Liver (tissue), 9 donors: ENCODE data around the gene EFCAB12. TPM values are rescaled to one million over a fixed set of nuclear protein-coding genes. Genes with fewer than 3 reads are reported as not detected.

Experiments
- DNase-seq: peaks from one replicate; pipeline ENCODE4 v3.0.0-alpha.2; 2017; ENCODE audit warnings: low spot score
- H3K27ac ChIP-seq, 2 donors: one replicate each; pipeline ENCODE4 v1.7.0; 2013; ENCODE audit warnings: inconsistent platforms in 2 of 2, low read length in 2 of 2, control low read depth in 1 of 2, low read depth in 1 of 2, mild to moderate bottlenecking in 1 of 2
- H3K27me3 ChIP-seq, 4 donors: one replicate each; pipeline versions ENCODE4 v1.6.1 to v1.7.0; 2013; ENCODE audit warnings: low read length in 3 of 4, inconsistent platforms in 1 of 4, mild to moderate bottlenecking in 1 of 4, moderate library complexity in 1 of 4; ENCODE audit not compliant: control insufficient read depth in 4 of 4, insufficient read depth in 4 of 4
- H3K36me3 ChIP-seq, 4 donors: one replicate each; pipeline versions ENCODE4 v1.6.1 to v1.7.0; 2013; ENCODE audit warnings: low read length in 3 of 4, mild to moderate bottlenecking in 3 of 4, low read depth in 1 of 4, moderate library complexity in 1 of 4; ENCODE audit not compliant: control insufficient read depth in 4 of 4, insufficient read depth in 3 of 4
- H3K4me1 ChIP-seq, 4 donors: one replicate each; pipeline versions ENCODE4 v1.6.1 to v1.7.0; 2013; ENCODE audit warnings: low read length in 3 of 4, mild to moderate bottlenecking in 3 of 4, moderate library complexity in 1 of 4; ENCODE audit not compliant: control insufficient read depth in 4 of 4, insufficient read depth in 4 of 4
- H3K4me3 ChIP-seq, 3 donors: one replicate each; pipeline versions ENCODE4 v1.6.1 to v1.7.0; 2013; ENCODE audit warnings: low read length in 3 of 3, control low read depth in 1 of 3, low read depth in 1 of 3, mild to moderate bottlenecking in 1 of 3
- H3K9ac ChIP-seq, 2 donors: one replicate each; pipeline ENCODE4 v1.7.0; 2013; ENCODE audit warnings: low read length in 2 of 2, mild to moderate bottlenecking in 2 of 2, moderate library complexity in 2 of 2, control low read depth in 1 of 2, low read depth in 1 of 2
- H3K9me3 ChIP-seq, 4 donors: one replicate each; pipeline versions ENCODE4 v1.6.1 to v1.7.0; 2013; ENCODE audit warnings: low read length in 3 of 4; ENCODE audit not compliant: control insufficient read depth in 4 of 4
- EGR1 ChIP-seq, 2 donors: IDR thresholded peaks; 2 replicates each; pipeline ENCODE4 v1.6.1; 2016 to 2018; ENCODE audit warnings: antibody characterized with exemption in 2 of 2, low read depth in 2 of 2
- FOXA1 ChIP-seq: IDR thresholded peaks from 2 replicates; pipeline ENCODE4 v1.6.1; 2016; ENCODE audit warnings: antibody characterized with exemption
- FOXA2 ChIP-seq: IDR thresholded peaks from 2 replicates; pipeline ENCODE4 v1.6.1; 2016; ENCODE audit warnings: antibody characterized with exemption
- GABPA ChIP-seq, 2 donors: IDR thresholded peaks in 1 of 2; conservative IDR thresholded peaks in 1 of 2; 2 replicates each; pipeline ENCODE4 v1.6.1; 2016; ENCODE audit warnings: antibody characterized with exemption in 2 of 2, mild to moderate bottlenecking in 1 of 2, moderate library complexity in 1 of 2
- HNF4A ChIP-seq, 2 donors: conservative IDR thresholded peaks; 2 replicates each; pipeline ENCODE4 v1.6.1; 2016; ENCODE audit warnings: antibody characterized with exemption in 2 of 2, mild to moderate bottlenecking in 2 of 2
- HNF4G ChIP-seq: IDR thresholded peaks from 2 replicates; pipeline ENCODE4 v1.6.1; 2016; ENCODE audit warnings: antibody characterized with exemption
- JUND ChIP-seq, 2 donors: IDR thresholded peaks; 2 replicates each; pipeline ENCODE4 v1.6.1; 2016; ENCODE audit warnings: antibody characterized with exemption in 2 of 2
- NR2F2 ChIP-seq: IDR thresholded peaks from 2 replicates; pipeline ENCODE4 v1.6.1; 2016; ENCODE audit warnings: antibody characterized with exemption
- RAD21 ChIP-seq, 2 donors: IDR thresholded peaks; 2 replicates each; pipeline ENCODE4 v1.6.1; 2016; ENCODE audit warnings: antibody characterized with exemption in 2 of 2, mild to moderate bottlenecking in 2 of 2
- RXRA ChIP-seq, 2 donors: IDR thresholded peaks; 2 replicates each; pipeline ENCODE4 v1.6.1; 2017 to 2018; ENCODE audit warnings: antibody characterized with exemption in 2 of 2, mild to moderate bottlenecking in 1 of 2
- SP1 ChIP-seq: IDR thresholded peaks from 2 replicates; pipeline ENCODE4 v1.6.1; 2018; ENCODE audit warnings: antibody characterized with exemption, mild to moderate bottlenecking
- TAF1 ChIP-seq: conservative IDR thresholded peaks from 2 replicates; pipeline ENCODE4 v1.6.1; 2016; ENCODE audit warnings: antibody characterized with exemption, mild to moderate bottlenecking
- YY1 ChIP-seq: IDR thresholded peaks from 2 replicates; pipeline ENCODE4 v1.6.1; 2016; ENCODE audit warnings: antibody characterized with exemption, mild to moderate bottlenecking
- WGBS: extraction: QIAGEN DNeasy Blood & Tissue Kit; methylation state at CpG from one replicate; pipeline ENCODE4 v1.1.7; 2013; 5-methylcytosine and 5-hydroxymethylcytosine counted together
- polyA plus RNA-seq, 2 donors: library from polyadenylated mRNA; stranded (reverse) in 1 of 2; unstranded in 1 of 2; fragments of 200-250 nt in 1 of 2; fragments of >200 nt in 1 of 2; fragmentation: Nextera tagmentation in 1 of 2; extraction: Ambion mirVana in 1 of 2; gene quantifications; one replicate each; pipeline versions ENCODE4 v1.2.1 to v1.2.3, GENCODE V29; 2013 to 2015
- total RNA-seq, 2 donors: library from RNA; depleted of rRNA; stranded (reverse); fragments of >200 nt; gene quantifications; one replicate each; pipeline ENCODE4 v1.2.3, GENCODE V29; 2014
- TF ChIP-seq, protein P1 (sequence below): IDR thresholded peaks from 2 replicates; pipeline ENCODE4 v1.6.1; 2016; ENCODE audit warnings: antibody characterized with exemption, mild to moderate bottlenecking
- TF ChIP-seq, protein P2 (sequence below): IDR thresholded peaks from 2 replicates; pipeline ENCODE4 v1.6.1; 2016; ENCODE audit warnings: antibody characterized with exemption
- TF ChIP-seq, protein P3 (sequence below): IDR thresholded peaks from 2 replicates; pipeline ENCODE4 v1.6.1; 2016; ENCODE audit warnings: antibody characterized with exemption
- TF ChIP-seq, protein P4 (sequence below): fragments of 150-350 bp; IDR thresholded peaks from 2 replicates; pipeline ENCODE4 v1.5.1; 2017; ENCODE audit warnings: improper control_type of control experiment, low read depth, low read length; ENCODE audit not compliant: missing input control
- donor health status: healthy.
- donor health status: healthy.
- donor health status: healthy.
- donor health status: healthy.
- donor health status: healthy.

EFCAB12 gene
- total and polyA plus RNA-seq, 4 donors: 0.37 to 2.4 (median 0.65) TPM

DNA sequence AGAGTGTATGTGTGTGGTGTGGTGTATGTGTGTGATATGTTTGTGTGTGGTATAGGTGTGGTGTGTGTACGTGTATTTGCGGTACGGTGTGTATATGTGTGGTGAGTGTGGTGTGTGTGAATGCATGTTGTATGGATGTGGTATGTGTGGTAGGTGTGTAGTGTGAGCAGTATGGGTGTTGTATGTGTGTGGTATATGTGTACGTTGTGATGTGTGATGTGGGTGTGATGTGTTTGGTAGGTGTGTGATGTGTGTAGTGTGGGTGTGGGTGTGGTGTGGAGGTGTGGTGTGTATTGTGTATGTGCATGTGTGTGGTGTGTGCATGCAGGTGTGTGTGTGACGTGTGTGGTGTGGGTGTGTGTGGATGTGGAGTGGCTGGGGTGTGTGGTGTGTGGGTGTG, 58.7 kb downstream of the EFCAB12 start:
- Histone ChIP-seq H3K9me3 (no peaks in the 10 kb centered on the region), H3K4me3 (no peak overlapping the region), H3K4me1 (no peaks in the 10 kb centered on the region), H3K9ac (no peak overlapping the region), H3K27ac (no peak overlapping the region), H3K27me3 (no peaks in the 10 kb centered on the region), H3K36me3 (no peaks in the 10 kb centered on the region)
- WGBS: 97% methylated on average over 5 of the region's 5 CpGs
- TF ChIP-seq HNF4A (conservative IDR thresholded peaks at IDR 0.05) (no peak), YY1 (no peak), RXRA (IDR thresholded peaks at IDR 0.05) (no peak), EGR1 (IDR thresholded peaks at IDR 0.05; ENCODE audit: low read depth in 2 of 2) (no peak), HNF4G (no peak)
- TF ChIP-seq, protein P1, sequence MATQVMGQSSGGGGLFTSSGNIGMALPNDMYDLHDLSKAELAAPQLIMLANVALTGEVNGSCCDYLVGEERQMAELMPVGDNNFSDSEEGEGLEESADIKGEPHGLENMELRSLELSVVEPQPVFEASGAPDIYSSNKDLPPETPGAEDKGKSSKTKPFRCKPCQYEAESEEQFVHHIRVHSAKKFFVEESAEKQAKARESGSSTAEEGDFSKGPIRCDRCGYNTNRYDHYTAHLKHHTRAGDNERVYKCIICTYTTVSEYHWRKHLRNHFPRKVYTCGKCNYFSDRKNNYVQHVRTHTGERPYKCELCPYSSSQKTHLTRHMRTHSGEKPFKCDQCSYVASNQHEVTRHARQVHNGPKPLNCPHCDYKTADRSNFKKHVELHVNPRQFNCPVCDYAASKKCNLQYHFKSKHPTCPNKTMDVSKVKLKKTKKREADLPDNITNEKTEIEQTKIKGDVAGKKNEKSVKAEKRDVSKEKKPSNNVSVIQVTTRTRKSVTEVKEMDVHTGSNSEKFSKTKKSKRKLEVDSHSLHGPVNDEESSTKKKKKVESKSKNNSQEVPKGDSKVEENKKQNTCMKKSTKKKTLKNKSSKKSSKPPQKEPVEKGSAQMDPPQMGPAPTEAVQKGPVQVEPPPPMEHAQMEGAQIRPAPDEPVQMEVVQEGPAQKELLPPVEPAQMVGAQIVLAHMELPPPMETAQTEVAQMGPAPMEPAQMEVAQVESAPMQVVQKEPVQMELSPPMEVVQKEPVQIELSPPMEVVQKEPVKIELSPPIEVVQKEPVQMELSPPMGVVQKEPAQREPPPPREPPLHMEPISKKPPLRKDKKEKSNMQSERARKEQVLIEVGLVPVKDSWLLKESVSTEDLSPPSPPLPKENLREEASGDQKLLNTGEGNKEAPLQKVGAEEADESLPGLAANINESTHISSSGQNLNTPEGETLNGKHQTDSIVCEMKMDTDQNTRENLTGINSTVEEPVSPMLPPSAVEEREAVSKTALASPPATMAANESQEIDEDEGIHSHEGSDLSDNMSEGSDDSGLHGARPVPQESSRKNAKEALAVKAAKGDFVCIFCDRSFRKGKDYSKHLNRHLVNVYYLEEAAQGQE: no peak
- TF ChIP-seq, protein P2, sequence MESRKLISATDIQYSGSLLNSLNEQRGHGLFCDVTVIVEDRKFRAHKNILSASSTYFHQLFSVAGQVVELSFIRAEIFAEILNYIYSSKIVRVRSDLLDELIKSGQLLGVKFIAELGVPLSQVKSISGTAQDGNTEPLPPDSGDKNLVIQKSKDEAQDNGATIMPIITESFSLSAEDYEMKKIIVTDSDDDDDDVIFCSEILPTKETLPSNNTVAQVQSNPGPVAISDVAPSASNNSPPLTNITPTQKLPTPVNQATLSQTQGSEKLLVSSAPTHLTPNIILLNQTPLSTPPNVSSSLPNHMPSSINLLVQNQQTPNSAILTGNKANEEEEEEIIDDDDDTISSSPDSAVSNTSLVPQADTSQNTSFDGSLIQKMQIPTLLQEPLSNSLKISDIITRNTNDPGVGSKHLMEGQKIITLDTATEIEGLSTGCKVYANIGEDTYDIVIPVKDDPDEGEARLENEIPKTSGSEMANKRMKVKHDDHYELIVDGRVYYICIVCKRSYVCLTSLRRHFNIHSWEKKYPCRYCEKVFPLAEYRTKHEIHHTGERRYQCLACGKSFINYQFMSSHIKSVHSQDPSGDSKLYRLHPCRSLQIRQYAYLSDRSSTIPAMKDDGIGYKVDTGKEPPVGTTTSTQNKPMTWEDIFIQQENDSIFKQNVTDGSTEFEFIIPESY: no peak
- no peak for DNase-seq

DNA sequence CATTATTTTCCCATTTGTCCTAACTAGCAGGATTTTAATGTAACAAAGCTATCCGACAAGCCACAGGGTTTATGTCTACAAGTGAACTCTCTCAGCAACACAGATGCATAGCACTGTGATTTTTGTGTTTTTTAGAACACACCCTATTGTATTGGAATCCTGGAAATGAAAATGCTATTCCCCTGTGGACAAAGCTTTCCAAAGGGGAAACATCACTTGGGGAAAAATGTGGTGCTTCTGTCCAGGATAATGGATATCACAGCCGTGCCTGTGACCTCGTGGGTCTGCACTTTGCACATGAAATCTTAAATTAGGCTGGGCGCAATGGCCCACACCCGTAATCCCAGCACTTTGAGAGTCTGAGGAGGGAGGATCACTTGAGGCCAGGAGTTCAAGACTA, 60.6 kb downstream of the EFCAB12 start:
- WGBS: 87% methylated on average over 5 of the region's 5 CpGs
- H3K9me3 ChIP-seq: no peaks in the 10 kb centered on the region
- no peaks in the 10 kb centered on the region for H3K4me1 ChIP-seq
- no peak overlapping the region for H3K27ac ChIP-seq
- no peak overlapping the region for H3K4me3 ChIP-seq
- no peaks in the 10 kb centered on the region for H3K27me3 ChIP-seq
- no peak overlapping the region for H3K9ac ChIP-seq
- TF ChIP-seq, protein P3, sequence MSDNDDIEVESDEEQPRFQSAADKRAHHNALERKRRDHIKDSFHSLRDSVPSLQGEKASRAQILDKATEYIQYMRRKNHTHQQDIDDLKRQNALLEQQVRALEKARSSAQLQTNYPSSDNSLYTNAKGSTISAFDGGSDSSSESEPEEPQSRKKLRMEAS: no peak
- TF ChIP-seq GABPA (IDR thresholded peaks at IDR 0.05 in 1 of 2, conservative IDR thresholded peaks at IDR 0.05 in 1 of 2) (no peak), FOXA2 (no peak), HNF4G (no peak), RAD21 (IDR thresholded peaks at IDR 0.05) (no peak), YY1 (no peak), SP1 (no peak), TAF1 (no peak), JUND (IDR thresholded peaks at IDR 0.05) (no peak), FOXA1 (no peak), EGR1 (IDR thresholded peaks at IDR 0.05; ENCODE audit: low read depth in 2 of 2) (no peak), RXRA (IDR thresholded peaks at IDR 0.05) (no peak), NR2F2 (no peak)
- TF ChIP-seq, protein P1: no peak
- TF ChIP-seq, protein P4, sequence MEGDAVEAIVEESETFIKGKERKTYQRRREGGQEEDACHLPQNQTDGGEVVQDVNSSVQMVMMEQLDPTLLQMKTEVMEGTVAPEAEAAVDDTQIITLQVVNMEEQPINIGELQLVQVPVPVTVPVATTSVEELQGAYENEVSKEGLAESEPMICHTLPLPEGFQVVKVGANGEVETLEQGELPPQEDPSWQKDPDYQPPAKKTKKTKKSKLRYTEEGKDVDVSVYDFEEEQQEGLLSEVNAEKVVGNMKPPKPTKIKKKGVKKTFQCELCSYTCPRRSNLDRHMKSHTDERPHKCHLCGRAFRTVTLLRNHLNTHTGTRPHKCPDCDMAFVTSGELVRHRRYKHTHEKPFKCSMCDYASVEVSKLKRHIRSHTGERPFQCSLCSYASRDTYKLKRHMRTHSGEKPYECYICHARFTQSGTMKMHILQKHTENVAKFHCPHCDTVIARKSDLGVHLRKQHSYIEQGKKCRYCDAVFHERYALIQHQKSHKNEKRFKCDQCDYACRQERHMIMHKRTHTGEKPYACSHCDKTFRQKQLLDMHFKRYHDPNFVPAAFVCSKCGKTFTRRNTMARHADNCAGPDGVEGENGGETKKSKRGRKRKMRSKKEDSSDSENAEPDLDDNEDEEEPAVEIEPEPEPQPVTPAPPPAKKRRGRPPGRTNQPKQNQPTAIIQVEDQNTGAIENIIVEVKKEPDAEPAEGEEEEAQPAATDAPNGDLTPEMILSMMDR: no peak
- TF ChIP-seq, protein P2: no peak
- no peak for DNase-seq
- H3K36me3 ChIP-seq: no peaks in the 10 kb centered on the region
